NCI-H2196 treated with DMSO at 0.1 percent for 48 hours (cell line): Measurements from ENCODE around the gene IL17C.

Experiments
- DNase-seq: peaks from one replicate; lab custom pipeline; 2025; ENCODE audit not compliant: unreplicated experiment; lab: John Stamatoyannopoulos, UW

IL17C gene

GRCh38 chr16:88638323-88639230, at the start of gene IL17C:
Gene IL17C, plus strand, starts transcription at chr16:88638572. Its CDS starts 70 bp downstream, at chr16:88638642.
- DNase-seq, result no peak

- no peak for DNase-seq
Observed at GRCh38 chr16:88588754-88589153, 49.6 kb upstream of the IL17C start.

- DNase-seq, result no peak
Observed at GRCh38 chr16:88589441-88589840, 48.9 kb upstream of the IL17C start.

- DNase-seq, result no peak
Observed at GRCh38 chr16:88591577-88592021, 46.8 kb upstream of the IL17C start.

- no peak for DNase-seq
Observed at GRCh38 chr16:88593061-88593460, 45.3 kb upstream of the IL17C start.

GRCh38 chr16:88593489-88593888, 44.9 kb upstream of the IL17C start:
- DNase-seq, result no peak

GRCh38 chr16:88593910-88594309, 44.5 kb upstream of the IL17C start:
- DNase-seq, result no peak

GRCh38 chr16:88595101-88595500, 43.3 kb upstream of the IL17C start:
- no peak for DNase-seq

GRCh38 chr16:88595921-88596320, 42.5 kb upstream of the IL17C start:
- no peak for DNase-seq

GRCh38 chr16:88596483-88596882, 41.9 kb upstream of the IL17C start:
- DNase-seq, result no peak

- no peak for DNase-seq
Observed at GRCh38 chr16:88597856-88598491, 40.4 kb upstream of the IL17C start.

- DNase-seq, result no peak
Observed at GRCh38 chr16:88599092-88599733, 39.2 kb upstream of the IL17C start.

GRCh38 chr16:88599825-88600538, 38.4 kb upstream of the IL17C start:
- no peak for DNase-seq

- no peak for DNase-seq
Observed at GRCh38 chr16:88600539-88600896, 37.9 kb upstream of the IL17C start.

GRCh38 chr16:88601313-88602036, 36.9 kb upstream of the IL17C start:
- no peak for DNase-seq

GRCh38 chr16:88602091-88602490, 36.3 kb upstream of the IL17C start:
- DNase-seq, result no peak

GRCh38 chr16:88605186-88606147, 32.9 kb upstream of the IL17C start:
- DNase-seq, result no peak

- DNase-seq, result no peak
Observed at GRCh38 chr16:88606148-88606757, 32.1 kb upstream of the IL17C start.

- DNase-seq, result no peak
Observed at GRCh38 chr16:88608076-88608475, 30.3 kb upstream of the IL17C start.
